Inferior parietal cortex (tissue), 1 donor: ENCODE results near the gene NUTF2.
"Not testable (repeated sequence)": the region's sequence is repeated elsewhere in the genome, so short reads cannot be mapped to it uniquely, and the experiment has no call there.

ENCODE experiments used
- DNase-seq: peaks from one replicate; pipeline ENCODE4 v3.0.0-alpha.2; 2016; ENCODE audit errors: extremely low spot score

NUTF2 gene

DNA sequence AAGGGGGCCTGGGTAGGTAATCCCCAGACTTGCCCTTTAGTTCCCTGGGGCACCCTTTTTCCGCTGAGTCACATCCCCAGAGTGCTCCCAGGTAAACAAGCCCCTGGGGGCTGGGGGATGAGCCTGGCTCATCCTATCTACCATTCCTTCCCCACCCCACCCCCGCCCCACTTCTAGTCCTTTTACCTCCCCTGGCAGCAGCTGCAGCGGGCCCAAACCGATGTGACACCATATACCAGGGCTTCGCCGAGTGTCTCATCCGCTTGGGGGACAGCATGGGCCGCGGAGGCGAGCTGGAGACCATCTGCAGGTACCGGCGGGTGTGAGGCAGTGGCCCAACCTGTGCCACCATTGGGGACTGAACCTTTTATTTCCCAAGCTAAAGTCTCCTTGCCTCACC, 38.8 kb downstream of the NUTF2 start:
- DNase-seq: no peak

DNA sequence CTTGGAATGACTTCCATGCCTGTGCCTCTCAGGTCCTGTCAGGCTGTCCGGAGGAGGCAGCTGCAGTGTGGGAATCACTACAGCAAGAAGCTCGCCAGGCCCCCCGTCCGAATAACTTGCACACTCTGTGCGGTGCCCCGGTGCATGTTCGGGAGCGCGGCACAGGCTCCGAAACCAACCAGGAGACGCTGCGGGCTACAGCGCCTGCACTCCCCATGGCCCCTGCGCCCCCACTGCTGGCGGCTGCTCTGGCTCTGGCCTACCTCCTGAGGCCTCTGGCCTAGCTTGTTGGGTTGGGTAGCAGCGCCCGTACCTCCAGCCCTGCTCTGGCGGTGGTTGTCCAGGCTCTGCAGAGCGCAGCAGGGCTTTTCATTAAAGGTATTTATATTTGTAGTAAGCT, 39.2 kb downstream of the NUTF2 start:
- no peak for DNase-seq

DNA sequence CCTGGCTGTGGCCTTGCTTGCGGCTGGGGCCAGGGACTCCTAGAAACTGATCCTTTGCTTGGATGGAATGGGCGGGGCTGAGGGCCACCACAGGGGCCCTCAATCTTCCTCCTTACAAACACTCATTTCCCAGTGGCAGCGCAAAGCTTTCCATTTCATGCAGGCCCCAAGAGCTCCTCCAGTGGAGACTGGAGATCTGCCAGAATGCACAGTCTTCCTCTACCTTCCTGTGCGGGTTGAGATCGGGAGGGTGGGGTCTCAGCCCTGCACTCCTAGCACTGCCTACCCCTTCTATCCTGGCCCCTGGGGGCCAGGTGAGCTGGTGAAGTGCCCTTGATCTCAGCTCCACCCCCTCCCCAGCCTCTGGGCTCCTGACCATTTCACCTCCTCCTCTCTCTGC, 39.7 kb downstream of the NUTF2 start:
- no peak for DNase-seq

DNA sequence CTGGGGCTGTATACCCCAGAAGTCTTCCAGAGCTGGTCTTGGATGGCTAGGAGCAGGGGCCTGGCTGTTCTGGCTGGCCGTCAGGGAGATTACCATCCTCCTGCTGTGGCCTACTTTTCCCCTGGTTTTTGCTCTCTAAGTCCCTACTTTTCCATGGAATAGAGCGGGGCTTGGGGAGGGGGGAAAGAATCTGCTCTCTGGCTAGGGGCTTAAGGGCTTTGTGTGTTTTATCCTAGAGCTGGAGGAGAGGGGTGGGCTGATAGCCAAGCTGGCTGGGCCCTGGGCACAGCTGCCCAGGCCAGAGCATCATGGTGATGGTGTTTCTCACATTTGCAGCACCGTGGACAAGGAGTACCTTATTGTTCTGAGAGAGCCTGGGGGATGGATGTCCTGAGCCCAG, 41.6 kb downstream of the NUTF2 start:
- DNase-seq: no peak

DNA sequence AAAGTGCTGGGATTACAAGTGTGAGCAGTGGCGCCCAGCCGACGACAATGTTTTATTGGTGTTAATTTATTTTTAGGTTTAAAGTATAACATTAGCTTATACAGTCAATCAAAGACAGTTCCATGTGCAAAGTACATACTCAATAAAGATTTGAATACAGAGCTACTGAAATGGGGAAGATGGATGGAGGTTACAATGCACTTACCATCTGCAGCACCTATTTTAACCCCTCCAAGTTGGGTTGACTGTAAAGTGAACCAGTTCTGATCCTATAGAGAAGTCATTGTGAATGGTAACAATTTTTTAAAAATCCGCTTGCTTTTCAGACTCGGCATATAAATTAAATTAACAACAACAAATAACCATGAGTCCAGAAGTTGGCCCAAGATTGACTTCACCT, 45.6 kb downstream of the NUTF2 start:
- no peak for DNase-seq

DNA sequence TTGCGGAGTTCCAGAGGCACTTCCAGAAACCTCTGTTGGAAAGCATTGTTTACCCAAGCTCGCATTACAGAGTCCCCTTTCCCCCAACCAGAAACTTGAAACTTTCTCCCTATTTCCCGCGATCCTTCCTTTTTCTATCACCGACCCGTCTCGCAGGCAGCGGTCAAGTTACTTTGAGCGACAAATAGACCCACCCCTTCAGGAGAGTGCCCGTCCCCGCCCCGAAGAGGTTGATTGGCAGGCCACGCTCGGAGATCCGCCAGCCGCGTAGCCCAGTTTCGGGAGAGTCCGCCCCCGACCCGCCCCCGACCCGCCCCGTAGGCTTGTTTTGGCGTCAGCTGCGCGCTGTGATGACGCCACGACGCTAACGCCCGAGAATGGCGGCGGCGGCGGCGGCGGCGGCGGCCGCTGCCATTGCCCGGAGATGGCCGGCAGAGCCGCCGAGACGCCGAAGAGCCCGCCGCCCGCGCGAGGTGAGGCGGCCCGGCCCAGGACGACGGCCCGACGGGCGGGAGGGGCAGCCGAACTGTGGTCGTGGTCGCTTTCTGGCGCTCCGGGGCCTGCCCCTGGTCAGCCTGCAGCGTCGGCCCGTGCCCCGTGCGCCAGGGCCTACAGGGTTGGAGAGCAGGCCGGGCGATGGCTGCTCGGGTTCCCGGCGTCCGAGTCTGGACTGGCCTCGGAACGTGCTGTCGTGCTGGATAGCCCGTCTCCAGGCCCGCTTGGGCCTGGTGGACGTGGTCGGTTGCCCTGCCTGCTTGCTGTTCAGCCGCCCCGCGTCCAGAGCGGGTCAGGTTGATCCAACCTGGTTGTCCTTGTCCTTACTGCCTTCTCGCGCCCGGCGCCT, 46.4 kb downstream of the NUTF2 start, which contains the start of gene PSKH1:
TSS of gene PSKH1 (plus strand) at position 356 of the 844 bp plus-strand sequence. CDS start 15,496 bp downstream, outside the sequence.
- DNase-seq: peak; percentile 89

DNA sequence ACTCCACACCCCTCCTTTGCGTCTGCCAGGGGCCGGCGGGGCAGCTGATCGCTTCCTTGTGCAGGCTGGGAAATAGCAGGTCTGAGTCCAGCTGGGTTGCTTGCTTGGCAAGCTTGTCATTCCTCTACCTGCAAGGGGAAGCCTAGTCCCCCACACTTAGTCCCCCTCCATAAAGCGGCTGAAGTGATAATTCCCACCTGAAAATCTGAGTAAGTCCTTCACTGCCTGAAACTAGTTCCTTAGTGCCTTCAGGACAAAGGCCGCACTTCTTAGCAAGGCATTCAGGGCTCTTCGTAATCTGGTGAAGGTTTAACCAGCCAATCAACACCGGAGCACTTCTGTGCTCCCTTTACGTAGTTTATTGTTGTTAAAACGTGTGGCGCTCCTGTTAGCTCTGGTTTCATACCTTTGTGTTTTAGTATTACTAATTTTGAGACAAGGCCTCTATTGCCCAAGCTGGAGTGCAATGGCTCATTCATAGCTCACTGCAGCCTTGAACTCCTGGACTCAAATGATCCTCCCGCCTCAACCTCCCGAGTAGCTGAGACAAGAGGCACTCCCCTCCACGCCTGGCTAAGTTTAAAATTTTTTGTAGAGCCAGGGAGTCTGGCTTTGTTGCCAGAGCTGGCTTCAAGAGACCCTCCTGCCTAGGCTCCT, 47.1 kb downstream of the NUTF2 start:
- no peak for DNase-seq

DNA sequence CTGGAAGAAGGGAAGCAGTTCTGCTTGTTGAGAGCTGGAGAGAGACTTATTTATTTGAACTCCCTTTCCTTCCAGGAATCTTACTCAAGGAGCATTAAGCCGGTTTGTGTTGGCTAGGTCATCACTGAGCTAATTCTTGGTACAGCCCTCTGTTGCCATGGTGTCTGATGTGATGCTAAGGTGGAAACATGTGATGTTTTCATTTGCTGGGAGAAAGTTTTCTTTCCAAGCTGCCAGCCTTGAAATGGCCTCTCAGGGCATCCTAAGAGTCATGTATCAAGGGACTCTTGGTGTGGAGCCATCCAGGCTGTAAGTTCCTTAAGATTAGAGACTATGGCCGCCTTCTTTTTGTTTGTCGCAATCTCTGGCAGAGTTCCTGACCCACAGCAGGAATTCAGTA, 50.5 kb downstream of the NUTF2 start:
- peak; percentile 24 for DNase-seq

DNA sequence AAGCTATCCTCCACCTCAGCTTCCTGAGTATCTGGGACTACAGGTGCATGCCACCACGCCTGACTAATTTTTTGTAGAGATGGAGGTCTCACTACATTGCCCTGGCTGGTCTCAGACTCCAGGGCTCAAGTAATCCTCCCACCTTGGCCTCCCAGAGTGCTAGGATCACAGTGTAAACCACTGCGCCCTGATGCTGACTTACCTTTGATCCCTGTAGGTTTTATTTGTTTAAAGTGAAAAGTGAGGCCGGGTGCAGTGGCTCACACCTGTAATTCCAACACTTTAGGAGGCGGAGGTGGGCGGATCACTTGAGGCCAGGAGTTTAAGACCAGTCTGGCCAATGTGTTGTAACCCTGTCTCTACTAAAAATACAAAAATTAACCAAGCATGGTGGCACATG, 55.0 kb downstream of the NUTF2 start:
- DNase-seq: no peak

DNA sequence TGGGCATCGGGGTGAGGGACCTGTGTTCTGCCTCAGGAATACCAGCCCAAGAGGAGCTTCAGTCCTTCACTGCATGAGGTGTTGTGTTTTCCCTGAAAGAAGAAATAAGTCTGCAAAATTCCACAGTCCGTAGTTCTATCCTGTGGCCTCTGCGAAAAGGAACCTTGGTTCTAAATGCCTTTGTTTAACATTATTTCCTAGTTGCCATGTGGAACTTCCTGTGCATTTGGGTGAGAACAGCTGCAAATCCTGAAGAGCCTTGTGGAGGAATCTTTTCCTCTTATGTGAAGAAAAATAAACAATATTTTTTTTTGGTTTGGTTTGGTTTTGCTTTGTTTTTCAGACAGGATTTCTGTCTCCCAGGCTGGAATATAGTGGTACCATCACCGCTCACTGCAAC, 56.1 kb downstream of the NUTF2 start:
- DNase-seq: no peak

DNA sequence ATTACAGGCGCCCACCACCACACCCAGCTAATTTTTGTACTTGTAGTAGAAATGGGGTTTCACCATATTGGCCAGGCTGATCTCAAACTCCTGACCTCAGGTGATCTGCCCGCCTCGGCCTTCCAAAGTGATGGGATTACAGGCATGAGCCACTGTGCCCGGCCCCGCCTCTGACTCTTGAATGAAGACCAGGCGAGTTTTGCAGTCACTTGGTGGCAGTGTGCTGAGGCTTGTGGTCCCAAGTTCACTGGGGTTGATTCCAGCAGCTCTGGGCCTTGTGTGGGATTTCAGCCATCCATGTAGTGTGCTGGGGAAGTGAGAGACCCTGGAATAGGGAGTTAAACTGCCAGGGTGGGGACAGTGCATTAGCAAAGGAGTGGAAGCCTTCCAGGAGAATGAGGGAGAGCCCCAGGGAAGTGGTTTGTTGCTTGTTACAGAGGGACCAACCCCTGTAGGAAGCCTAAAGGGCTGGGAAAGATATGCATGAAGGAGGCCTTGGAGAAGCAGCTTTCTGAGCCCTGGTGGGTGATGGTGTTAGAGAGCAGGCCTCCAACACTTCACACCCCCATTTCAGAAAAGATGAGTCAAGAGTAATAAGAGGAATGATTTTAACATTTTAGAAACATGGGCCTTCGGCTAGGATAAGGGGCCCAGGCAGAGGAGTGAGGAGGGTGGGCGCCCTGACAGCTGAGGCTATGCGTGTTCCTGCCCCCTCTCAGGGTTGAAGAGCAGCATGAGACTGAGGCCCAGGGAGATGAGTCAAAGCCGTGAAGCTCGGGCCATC, 60.9 kb downstream of the NUTF2 start:
- no peak for DNase-seq

DNA sequence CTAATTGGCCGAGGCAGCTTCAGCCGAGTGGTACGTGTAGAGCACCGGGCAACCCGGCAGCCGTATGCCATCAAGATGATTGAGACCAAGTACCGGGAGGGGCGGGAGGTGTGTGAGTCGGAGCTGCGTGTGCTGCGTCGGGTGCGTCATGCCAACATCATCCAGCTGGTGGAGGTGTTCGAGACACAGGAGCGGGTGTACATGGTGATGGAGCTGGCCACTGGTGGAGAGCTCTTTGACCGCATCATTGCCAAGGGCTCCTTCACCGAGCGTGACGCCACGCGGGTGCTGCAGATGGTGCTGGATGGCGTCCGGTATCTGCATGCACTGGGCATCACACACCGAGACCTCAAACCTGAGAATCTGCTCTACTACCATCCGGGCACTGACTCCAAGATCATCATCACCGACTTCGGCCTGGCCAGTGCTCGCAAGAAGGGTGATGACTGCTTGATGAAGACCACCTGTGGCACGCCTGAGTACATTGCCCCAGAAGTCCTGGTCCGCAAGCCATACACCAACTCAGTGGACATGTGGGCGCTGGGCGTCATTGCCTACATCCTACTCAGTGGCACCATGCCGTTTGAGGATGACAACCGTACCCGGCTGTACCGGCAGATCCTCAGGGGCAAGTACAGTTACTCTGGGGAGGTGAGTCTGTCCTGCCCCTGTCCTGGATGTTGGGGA, 62.5 kb downstream of the NUTF2 start:
- no peak for DNase-seq

DNA sequence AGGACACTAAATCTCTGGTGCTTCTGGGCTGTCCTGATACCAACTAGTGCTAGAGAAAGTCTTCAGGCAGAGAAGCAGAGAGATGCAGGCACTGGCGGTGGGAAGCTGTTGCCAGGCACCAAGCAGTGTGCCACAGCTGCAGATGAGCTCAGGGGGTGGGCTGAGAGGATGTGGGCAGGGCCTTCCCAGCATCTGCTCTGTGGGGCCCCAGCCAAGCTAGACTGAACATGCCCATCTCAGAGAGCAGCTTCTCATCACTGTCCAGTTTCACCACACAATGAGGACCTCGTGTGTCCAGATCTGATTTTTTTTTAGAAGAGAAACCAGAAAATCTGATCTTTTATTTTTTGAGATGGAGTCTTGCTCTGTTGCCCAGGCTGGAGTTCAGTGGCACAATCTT, 63.4 kb downstream of the NUTF2 start:
- peak; percentile 73 for DNase-seq

DNA sequence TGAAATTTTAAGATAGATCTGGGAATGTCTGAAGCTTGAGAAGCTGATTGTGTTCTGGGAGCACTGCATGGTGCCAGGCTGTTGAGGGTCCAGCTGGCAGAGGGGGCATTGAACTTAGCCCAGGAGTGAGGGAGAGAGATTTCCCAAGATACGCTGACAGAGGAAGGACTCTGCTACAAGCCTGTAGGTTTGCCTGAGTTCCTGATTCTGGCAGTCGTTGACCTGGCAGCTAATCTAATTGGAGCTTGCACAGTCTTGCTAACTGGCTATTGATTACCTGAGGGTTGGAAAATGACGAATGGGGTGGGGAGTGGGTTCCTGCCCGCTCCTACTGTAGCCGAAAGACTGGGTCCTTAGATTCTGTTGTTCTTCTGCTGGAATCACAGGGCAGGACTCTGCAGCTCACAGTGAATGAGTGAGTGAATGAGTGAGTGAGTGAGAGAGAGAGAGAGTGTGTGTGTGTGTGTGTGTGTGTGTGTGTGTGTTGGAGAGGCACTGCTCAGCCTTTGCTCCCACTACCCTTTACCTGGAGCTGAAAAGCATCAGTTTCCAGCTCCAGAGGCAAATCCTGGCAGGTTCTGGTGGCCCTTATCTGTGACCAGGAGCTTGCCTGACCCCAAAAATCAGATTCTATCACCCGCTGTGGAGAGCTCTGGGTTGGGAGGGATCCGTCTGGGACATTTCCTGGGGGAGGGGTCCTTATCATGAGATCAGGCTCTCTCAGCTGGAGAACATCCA, 68.2 kb downstream of the NUTF2 start:
- no peak for DNase-seq

DNA sequence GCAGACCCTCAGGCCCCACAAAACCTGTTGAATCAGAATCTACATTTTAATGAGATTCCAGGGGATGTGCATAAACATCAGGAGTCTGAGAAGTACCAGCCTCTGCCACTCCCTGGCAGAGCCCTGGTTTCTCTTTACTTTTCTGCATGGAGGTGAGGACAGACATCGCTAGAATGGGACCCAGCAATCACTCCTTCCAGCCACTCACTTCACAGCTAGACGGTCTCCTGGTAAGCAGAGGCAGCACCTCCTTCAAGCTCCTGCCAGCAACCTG, 68.7 kb downstream of the NUTF2 start:
- DNase-seq: not testable (repeated sequence)

DNA sequence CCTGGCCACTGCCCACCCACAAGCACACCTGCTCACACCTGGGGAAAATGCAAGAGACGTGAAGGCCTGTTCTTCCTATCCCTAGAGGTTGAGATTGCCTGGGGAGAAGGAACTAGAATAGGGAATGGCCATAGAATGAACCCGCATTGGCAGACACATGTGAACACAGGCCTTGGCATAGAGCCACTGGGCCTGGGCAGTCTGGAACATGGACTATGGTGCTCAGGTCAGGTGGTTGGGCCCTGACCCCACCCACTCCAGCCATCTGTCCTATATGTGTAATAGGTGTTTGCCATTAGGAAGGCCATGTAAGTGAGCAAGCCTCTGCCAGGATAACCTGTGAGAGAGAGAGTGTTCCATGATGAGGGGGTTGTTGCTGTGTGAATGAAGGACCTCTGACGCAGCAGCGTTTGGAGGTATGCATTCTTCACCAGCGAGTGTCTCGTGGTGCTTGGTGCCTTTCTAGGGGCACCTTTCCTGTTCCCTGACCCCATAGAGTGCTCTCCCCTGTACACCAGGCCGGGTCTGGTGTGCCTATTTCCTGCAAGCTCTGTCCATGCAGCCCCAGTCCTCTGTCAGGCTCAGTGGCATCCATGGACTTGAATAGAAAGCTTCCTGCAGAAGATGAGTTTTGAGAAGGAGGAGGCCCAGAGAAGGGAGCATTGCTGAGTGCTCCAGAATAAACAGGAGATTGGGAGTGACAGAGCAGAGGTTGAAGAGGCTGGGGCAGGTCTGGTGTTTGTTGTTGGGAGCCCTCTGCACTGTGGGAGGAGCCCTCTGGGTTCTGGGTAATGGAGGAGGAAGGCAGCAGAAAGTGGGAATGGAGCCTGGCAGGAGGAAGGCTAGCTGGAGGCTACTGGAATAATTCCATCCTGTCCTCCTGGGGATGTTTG, 69.3 kb downstream of the NUTF2 start:
- no peak for DNase-seq

DNA sequence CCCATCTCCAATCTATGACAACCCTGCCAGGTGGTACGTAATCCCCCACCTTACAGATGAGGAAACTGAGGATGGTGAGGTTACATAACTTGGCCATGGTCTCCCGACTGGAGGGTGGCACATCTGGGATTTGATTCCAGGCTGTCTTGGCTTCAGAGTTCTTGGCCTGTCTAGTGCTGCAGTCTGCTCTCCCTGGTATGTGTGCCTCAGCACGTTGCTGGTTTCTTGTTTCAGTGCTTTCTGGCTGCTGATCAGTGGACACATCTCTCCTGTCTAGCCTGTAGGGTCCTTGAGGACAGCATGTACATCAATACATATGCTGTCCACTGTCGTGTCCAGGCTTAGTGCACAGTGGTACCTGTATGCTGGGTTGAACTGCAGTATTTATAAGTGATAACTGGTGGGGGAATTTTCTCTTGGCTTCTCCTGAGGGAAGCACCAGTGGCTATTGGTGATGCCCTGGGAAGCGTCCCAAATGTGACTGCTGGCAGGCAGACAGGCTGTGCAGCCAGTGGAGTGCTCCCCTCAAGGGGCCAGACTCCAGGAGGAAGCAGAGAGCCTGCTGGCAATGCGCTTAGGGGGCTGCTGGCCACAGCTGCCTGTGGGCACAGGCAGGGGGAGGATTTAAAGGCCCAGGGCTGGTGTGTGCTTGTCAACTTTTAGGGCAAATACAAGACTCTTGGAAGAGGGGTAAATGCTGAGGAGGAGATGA, 70.6 kb downstream of the NUTF2 start:
- DNase-seq: no peak

DNA sequence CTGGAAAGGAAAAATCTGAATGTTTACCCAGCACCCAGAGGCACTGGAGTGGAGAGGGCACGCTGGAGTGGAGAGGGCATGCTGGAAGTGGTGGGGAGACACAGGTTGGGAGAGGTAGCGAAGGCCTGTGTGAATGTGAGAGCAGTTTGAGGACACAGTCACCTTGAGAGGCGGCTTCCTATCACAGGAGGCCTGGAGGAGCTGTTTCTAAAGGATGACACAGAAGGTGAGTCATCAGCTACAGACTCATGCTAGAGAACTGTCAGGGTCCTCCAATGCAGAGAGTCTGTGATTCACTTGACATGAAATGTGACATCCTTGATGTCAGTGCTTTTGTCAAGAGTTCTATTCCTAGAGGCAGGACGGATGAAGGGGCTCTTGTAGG, 71.1 kb downstream of the NUTF2 start:
- DNase-seq: peak; percentile 58

DNA sequence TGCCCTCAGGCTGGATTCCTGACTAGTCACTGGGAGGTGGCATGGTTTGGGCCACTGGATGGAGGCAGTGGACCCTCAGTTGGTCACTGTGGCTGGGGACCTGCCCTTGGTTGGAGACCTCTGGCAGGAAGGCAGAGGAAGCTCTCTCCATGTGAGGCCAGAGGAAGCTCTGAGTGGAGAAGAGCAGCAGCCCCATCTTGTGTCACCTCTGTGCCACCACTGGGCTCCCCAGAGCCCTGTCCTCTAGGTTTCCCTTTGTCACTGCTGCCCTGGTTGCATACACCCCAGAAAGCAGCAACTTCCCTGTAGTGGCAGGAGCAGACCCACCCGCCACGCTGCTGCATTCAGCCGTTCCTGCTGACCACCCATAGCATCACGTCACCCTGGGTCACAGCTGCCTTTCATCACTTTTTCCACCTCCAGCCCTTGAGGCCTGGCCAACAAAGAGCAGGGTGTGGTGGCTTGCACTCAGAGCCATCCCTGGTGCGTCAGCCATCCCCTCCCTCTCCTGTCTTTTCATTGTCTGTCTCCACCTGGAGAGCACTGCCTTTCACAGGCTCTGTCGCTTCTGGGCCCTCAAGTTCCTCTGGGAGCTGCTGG, 73.0 kb downstream of the NUTF2 start:
- DNase-seq: no peak
